ENCODE data around the gene LANCL2. TPM values are rescaled to one million over a fixed set of nuclear protein-coding genes. Genes with fewer than 3 reads are reported as not detected.

Gene LANCL2
- total RNA-seq, 4 donors from 2014 or later, result 12.6 to 23.3 (median 18.6) TPM

DNA sequence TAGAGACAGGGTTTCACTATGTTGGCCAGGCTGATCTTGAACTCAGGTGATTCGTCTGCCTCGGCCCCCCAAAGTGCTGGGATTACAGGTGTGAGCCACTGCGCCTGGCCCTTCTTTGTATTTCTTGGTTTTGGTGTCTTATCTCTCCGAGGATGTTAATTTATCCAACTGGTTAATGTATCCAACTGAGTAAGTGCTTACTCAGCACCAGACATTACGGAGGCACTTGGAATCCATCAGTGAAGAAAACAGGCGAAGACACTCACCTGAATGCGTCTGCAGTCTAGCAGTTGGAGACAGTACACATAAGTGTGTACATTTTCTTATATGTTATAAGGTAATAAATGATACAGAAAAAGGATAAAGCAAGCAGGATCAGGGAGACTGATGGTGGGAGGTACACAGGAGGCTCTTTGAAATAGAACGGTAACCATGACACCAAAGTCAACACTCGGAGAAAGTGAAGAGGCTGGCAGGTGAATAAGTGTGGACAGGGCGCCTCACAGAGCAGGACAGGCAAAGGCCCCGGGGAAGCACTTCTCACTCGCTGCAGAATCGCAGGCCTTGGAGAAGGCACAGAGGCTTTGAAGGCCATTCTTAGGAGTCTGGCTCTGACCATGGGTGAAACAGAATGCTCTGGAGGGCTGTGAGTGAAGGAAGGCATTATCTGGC lies 73.1 kb downstream of the LANCL2 start:
- no peak for DNase-seq (ENCODE audit: low spot score)
- no peak for ATAC-seq (ENCODE audit: low FRiP score)
- TF ChIP-seq, protein P1, sequence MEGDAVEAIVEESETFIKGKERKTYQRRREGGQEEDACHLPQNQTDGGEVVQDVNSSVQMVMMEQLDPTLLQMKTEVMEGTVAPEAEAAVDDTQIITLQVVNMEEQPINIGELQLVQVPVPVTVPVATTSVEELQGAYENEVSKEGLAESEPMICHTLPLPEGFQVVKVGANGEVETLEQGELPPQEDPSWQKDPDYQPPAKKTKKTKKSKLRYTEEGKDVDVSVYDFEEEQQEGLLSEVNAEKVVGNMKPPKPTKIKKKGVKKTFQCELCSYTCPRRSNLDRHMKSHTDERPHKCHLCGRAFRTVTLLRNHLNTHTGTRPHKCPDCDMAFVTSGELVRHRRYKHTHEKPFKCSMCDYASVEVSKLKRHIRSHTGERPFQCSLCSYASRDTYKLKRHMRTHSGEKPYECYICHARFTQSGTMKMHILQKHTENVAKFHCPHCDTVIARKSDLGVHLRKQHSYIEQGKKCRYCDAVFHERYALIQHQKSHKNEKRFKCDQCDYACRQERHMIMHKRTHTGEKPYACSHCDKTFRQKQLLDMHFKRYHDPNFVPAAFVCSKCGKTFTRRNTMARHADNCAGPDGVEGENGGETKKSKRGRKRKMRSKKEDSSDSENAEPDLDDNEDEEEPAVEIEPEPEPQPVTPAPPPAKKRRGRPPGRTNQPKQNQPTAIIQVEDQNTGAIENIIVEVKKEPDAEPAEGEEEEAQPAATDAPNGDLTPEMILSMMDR (IDR thresholded peaks at IDR 0.05), result no peak

DNA sequence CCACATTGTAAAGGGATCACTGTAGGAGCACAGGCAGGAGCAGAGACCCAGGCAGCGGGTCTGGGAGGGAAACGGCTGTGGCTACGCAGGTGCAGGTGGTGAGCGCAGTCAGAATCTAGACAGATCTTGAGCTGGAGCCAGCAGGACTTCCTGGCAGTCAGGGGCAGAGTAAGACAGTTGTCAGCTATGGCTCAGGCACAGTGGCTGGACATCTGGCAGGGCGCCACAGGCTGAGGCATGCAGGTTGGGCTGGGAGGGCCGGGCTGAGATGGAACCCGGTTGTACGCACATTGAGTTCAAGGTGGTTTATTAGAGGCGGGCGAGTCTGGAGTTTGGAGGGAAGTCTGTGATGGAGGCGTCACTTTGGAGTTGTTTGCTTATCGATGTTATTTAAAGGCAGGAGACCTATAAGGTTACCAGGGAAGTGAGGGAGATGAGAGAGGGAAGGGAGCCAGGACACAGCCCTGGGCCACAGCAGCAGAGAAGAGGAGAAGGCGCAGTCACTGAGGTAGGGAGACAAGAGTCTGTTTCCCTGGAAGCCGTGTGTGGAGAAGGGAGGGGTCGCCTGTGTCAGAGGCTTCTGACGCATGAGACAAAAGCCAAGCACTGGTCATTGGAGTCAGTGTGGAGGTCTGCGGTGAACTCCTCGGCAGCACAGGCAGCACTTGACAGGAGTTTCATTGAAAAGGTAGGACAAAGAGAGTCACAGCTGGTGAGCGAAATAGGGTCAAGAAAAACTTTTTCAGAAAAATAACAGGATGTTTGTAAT lies 73.8 kb downstream of the LANCL2 start:
- DNase-seq (ENCODE audit: low spot score) (no peak), ATAC-seq (ENCODE audit: low FRiP score) (no peak)
- TF ChIP-seq, protein P1 (IDR thresholded peaks at IDR 0.05), result no peak

DNA sequence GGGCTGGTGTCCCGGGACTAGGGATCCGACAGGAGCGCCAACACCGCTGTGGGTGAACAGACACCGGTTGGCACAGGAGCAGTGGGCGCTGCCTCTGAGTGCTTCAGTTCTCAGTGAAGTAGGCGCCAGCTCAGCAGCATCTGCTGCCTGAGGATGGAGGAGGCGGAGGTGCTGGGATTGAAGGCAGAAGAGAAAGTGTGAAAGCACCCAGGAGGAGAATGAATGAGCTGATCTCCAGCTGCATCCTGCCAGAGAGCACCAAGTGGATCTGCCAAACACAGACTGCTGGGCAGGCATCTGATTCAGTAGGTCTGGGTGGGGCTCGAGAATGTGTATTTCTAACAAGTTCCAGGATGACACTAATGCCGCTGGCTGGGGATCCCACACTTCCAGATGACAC lies 74.5 kb downstream of the LANCL2 start:
- TF ChIP-seq, protein P1 (IDR thresholded peaks at IDR 0.05), result no peak
- ATAC-seq (ENCODE audit: low FRiP score) (no peak), DNase-seq (ENCODE audit: low spot score) (no peak)

DNA sequence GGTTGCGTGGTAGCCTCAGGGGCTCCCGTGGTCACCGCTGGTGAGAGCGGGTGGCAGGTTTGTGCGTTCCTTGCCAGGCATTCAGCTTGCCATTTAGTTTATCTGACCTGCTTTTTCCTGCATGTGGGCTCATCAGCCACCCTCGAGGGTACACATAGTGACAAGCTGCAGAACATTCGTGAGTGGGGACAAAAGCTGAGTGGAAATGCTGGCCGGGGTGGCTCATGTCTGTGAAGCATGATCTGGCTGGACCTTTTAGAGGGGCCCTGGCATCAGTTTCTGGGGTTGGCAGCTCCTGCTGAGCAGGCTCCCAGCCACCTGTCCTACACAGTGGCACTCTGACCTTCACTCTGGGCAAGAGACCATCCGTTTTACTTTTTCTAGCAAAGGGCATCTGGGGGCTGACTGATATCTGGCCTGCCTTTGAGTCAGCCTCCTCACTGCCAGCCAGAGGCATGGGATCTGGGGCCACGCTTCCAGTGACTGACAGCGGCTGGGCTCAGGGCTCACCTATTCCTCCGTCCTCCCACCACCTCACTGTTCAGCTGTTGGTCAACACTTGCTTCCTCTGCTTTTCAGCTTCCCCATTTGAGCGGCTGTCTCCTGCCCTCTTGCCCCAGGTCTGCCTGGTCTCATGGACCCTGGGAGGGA lies 75.0 kb downstream of the LANCL2 start:
- DNase-seq (ENCODE audit: low spot score), result no peak
- TF ChIP-seq, protein P1 (IDR thresholded peaks at IDR 0.05), result no peak
- ATAC-seq (ENCODE audit: low FRiP score), result no peak

DNA sequence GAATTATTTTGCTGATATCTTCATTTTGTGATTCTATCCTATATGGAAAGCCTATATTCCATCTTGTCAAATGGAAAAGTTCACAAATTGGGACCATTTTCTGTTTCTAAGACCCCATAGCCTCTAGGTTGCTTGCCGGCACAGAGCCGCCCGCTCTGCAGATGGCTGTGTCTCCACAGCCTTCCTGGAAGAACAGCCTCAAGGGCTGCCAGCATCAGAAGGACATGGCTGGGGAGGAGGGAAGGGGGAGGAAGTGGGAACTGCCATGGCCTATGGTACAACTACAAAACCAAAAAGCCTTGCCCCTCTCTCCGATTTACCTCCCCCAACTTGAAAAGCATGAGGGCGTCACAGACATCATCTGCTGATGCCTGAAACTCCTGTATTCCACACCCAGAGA lies 75.9 kb downstream of the LANCL2 start:
- TF ChIP-seq, protein P1 (IDR thresholded peaks at IDR 0.05), result no peak
- no peak for ATAC-seq (ENCODE audit: low FRiP score)

DNA sequence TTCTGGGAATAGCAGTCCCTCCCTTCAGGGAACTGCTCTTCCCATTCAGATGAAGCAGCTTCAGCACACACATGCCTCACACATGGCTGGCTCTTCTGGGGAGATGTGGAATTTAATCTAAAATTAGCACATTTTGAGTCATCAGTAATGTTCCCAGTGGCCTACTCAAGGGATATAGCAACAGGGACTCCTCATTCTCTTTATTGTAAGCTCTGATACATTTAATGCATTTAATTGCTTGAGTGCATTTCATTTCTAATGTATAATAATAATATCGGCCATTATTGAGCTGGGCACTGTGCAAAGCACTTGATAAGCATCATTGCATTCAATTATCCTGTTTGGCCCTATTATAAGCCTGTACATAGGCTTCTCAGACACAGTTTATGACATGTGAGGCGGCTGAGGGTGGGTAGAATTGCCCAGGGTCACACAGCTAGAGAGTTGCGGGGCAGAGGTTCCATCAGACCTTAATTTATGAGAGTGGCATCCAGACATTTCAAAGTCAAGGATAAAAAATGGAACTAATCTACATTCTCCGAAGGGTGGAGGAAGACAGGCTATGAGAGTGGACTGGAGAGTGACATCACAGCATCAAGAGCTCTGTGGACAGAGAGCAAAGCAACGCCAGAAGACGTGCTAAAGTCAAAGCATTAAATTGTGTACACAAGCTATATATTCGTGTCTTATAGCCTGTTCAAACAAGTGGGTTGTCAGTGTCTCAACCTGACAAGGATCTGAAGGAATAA lies 76.8 kb downstream of the LANCL2 start:
- no peak for DNase-seq (ENCODE audit: low spot score)
- TF ChIP-seq, protein P1 (IDR thresholded peaks at IDR 0.05), result no peak
- no peak for ATAC-seq (ENCODE audit: low FRiP score)

More for the DNA sequence above, 75.9 kb downstream of the LANCL2 start:
- no peak for DNase-seq (ENCODE audit: low spot score)
